Measurements from ENCODE around the gene DAB1. TPM values are rescaled to one million over a fixed set of nuclear protein-coding genes. Genes with fewer than 3 reads are reported as not detected.

DAB1 gene
- total and polyA plus RNA-seq, 7 donors: under 0.01 to 1.1 (median 0.75) TPM; not detected in 1

DNA sequence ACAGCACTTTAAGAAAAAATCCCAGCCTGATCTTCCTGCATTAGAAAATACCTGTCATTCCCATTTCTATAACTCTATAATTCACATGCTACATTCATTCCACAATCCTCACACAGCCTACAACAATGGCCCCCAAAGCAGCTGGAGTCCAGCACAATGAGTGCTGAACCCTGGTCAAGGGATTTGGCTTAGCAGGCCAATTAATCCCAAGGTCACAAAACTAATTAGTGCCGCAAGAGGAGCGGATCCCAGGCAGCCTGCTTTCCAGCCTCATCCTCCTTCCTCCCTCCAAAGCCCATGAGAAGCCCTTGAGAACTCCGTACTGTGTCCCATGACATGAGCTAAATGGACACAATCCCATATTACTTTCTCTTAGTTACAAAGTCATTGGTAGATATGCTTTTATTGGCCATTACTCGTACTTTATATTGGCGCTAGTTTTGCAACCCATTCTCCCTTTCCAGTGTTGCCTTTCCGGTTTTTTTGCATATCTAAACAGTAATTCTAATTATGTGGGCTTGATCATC, 94.8 kb downstream of the DAB1 start:
- intact Hi-C loops (cut with DNase I): no loop called here
- DNase-seq: no peak
- WGBS, 2 donors: 78 to 85% methylated on average over 6 of the region's 6 CpGs
- TF ChIP-seq POLR2AphosphoS5 (IDR thresholded peaks at IDR 0.05) (no peak), POLR2A (IDR thresholded peaks at IDR 0.05) (no peak), EP300 (IDR thresholded peaks at IDR 0.05) (no peak)
- TF ChIP-seq, protein P1, sequence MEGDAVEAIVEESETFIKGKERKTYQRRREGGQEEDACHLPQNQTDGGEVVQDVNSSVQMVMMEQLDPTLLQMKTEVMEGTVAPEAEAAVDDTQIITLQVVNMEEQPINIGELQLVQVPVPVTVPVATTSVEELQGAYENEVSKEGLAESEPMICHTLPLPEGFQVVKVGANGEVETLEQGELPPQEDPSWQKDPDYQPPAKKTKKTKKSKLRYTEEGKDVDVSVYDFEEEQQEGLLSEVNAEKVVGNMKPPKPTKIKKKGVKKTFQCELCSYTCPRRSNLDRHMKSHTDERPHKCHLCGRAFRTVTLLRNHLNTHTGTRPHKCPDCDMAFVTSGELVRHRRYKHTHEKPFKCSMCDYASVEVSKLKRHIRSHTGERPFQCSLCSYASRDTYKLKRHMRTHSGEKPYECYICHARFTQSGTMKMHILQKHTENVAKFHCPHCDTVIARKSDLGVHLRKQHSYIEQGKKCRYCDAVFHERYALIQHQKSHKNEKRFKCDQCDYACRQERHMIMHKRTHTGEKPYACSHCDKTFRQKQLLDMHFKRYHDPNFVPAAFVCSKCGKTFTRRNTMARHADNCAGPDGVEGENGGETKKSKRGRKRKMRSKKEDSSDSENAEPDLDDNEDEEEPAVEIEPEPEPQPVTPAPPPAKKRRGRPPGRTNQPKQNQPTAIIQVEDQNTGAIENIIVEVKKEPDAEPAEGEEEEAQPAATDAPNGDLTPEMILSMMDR (IDR thresholded peaks at IDR 0.05): no peak
- Histone ChIP-seq H3K9me3 (no peaks in the 10 kb centered on the region), H3K36me3 (no peaks in the 10 kb centered on the region), H3K27ac (no peak overlapping the region), H3K4me1 (peaks cover 0 to 20% (median 8%) of the 10 kb centered on the region in 4 donors), H3K4me3 (no peak overlapping the region), H3K27me3 (no peaks in the 10 kb centered on the region)

DNA sequence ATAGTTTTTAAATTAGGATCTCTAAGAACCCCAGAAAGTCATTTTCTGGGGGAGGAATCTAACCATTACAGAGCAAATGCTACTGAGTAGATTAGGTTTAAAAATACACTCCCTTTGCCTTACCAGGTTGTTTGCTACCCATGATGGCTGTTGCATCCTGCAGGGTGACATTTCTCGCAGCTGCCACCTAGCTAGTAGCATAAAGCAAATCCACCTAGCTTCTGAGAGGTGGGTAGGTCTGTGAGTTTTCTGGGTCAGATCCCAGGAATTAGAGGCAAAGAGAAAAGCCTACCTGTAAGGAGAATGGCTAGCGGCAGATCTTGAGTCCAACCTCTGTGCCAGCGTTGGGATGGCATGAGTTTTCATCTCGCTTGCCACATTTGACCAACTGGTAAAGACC, 95.9 kb downstream of the DAB1 start:
- intact Hi-C loops (cut with DNase I): no loop called here
- H3K27ac ChIP-seq: no peak overlapping the region

DNA sequence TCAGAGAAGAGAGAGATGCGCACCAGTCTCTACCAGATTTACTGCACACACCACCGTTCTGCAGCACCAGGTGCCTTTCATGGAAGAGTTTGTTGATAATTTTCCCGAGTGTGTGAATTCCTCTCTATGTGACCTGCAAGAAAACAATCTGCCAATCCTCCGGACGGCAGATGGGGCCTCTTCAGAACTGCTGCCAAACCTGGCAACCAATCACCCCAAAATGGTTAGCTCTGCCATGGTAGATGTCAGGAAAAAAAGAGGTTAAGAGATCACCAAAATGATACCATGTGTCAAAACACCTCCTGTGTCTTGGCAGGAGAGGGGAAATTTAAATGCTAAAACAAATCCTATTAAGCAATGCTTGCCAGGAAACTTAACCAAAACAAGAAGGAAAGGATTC, 96.5 kb downstream of the DAB1 start:
- WGBS, 2 donors: 86% methylated on average over 5 of the region's 5 CpGs
- Histone ChIP-seq H3K9me3 (no peaks in the 10 kb centered on the region), H3K4me3 (no peak overlapping the region), H3K27ac (no peak overlapping the region), H3K4me1 (peaks cover 0 to 20% (median 8%) of the 10 kb centered on the region in 4 donors), H3K27me3 (no peaks in the 10 kb centered on the region), H3K36me3 (no peaks in the 10 kb centered on the region)
- TF ChIP-seq, protein P1 (IDR thresholded peaks at IDR 0.05): no peak
- TF ChIP-seq POLR2AphosphoS5 (IDR thresholded peaks at IDR 0.05) (no peak), POLR2A (IDR thresholded peaks at IDR 0.05) (no peak), EP300 (IDR thresholded peaks at IDR 0.05) (no peak)
- intact Hi-C loops (cut with DNase I): no loop called here
- no peak for DNase-seq

More for the DNA sequence above, 95.9 kb downstream of the DAB1 start:
- no peaks in the 10 kb centered on the region for H3K36me3 ChIP-seq
- H3K4me1 ChIP-seq: peaks cover 0 to 20% (median 8%) of the 10 kb centered on the region in 4 donors
- no peaks in the 10 kb centered on the region for H3K9me3 ChIP-seq
- no peaks in the 10 kb centered on the region for H3K27me3 ChIP-seq
- no peak for TF ChIP-seq POLR2A (IDR thresholded peaks at IDR 0.05)
- TF ChIP-seq EP300 (IDR thresholded peaks at IDR 0.05): no peak
- TF ChIP-seq, protein P1 (IDR thresholded peaks at IDR 0.05): no peak
- TF ChIP-seq POLR2AphosphoS5 (IDR thresholded peaks at IDR 0.05): no peak
- no peak overlapping the region for H3K4me3 ChIP-seq
- 95 to 97% methylated on average over 4 of the region's 4 CpGs for WGBS, 2 donors
- no peak for DNase-seq

DNA sequence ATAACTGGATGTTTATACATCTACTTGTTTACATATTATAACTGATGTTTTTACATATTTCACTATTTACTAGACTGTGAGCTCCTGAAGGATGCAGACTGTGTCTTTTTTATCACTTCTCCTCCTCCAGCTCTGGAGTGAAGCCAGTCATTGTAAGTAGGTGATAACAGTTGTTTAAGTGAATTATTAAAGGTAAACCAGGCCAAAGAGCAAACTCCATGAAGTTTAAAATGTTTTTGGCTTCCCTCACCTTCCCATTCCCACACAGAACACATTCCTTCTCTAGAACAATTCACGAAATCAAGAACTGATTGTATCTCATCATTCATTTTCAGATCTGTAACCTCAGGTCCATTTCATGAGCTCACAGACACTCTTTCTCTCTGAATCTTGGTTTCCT, 98.3 kb downstream of the DAB1 start:
- no peaks in the 10 kb centered on the region for H3K27me3 ChIP-seq
- no peaks in the 10 kb centered on the region for H3K9me3 ChIP-seq
- H3K27ac ChIP-seq: peak overlapping the region in 1 of 4 donors; percentile 45
- intact Hi-C loops (cut with DNase I): no loop called here
- peaks cover 0 to 20% (median 8%) of the 10 kb centered on the region in 4 donors for H3K4me1 ChIP-seq
- H3K4me3 ChIP-seq: no peak overlapping the region
- TF ChIP-seq, protein P1 (IDR thresholded peaks at IDR 0.05): no peak
- TF ChIP-seq POLR2A (IDR thresholded peaks at IDR 0.05) (no peak), EP300 (IDR thresholded peaks at IDR 0.05) (no peak), POLR2AphosphoS5 (IDR thresholded peaks at IDR 0.05) (no peak)
- no peaks in the 10 kb centered on the region for H3K36me3 ChIP-seq
- no peak for DNase-seq
- WGBS, 2 donors: 13 to 72% methylated on average over 1 of the region's 1 CpG

DNA sequence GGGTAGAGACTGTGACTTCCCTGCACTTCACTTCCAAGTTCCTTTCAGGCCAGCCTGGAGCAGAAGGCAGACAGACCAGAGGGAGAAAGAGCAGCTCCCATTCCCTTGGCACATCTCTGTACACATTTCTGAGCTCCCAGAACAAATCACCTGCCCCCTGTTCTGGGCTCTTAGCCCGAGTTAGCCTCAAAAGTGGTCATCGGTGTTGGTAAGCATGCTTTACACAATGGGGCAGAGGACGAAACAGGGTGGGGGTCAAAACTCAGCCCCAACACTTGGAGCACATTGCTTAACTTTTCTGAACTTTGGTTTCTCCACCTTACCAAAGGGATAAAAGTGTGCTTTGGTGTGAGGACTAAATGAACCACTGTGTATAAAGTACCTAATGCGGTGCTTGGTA, 98.7 kb downstream of the DAB1 start:
- H3K36me3 ChIP-seq: no peaks in the 10 kb centered on the region
- TF ChIP-seq POLR2AphosphoS5 (IDR thresholded peaks at IDR 0.05) (peak in 3 of 4 donors; percentile 31 to 46 (median 44)), EP300 (IDR thresholded peaks at IDR 0.05) (no peak)
- DNase-seq: no peak
- H3K27me3 ChIP-seq: no peaks in the 10 kb centered on the region
- H3K4me3 ChIP-seq: no peak overlapping the region
- 43 to 71% methylated on average over 4 of the region's 4 CpGs for WGBS, 2 donors
- peaks cover 0 to 20% (median 8%) of the 10 kb centered on the region in 4 donors for H3K4me1 ChIP-seq
- intact Hi-C loops (cut with DNase I): no loop called here
- no peaks in the 10 kb centered on the region for H3K9me3 ChIP-seq
- peak overlapping the region in 1 of 4 donors; percentile 45 for H3K27ac ChIP-seq

Data from sigmoid colon (tissue), 7 donors.